Measurements from ENCODE around the gene METRN.

Gene METRN

GRCh38 chr16:761625-762513 lies 47.0 kb downstream of the METRN start:
- DNase-seq: no peak

- DNase-seq: no peak
These were observed 47.8 kb downstream of the METRN start for GRCh38 chr16:762595-763268.

GRCh38 chr16:763369-764183 lies 48.7 kb downstream of the METRN start:
- no peak for DNase-seq

GRCh38 chr16:764184-764750 lies 49.3 kb downstream of the METRN start:
- DNase-seq: no peak

- no peak for DNase-seq
These were observed 50.0 kb downstream of the METRN start for GRCh38 chr16:764848-765487.

GRCh38 chr16:765488-765865 lies 50.6 kb downstream of the METRN start:
- DNase-seq: no peak

- no peak for DNase-seq
These were observed 51.3 kb downstream of the METRN start for GRCh38 chr16:766008-766819.

GRCh38 chr16:766820-767640 lies 52.1 kb downstream of the METRN start:
- DNase-seq: no peak

- no peak for DNase-seq
These were observed 52.9 kb downstream of the METRN start for GRCh38 chr16:767743-768235.

GRCh38 chr16:768428-768827 lies 53.5 kb downstream of the METRN start:
- no peak for DNase-seq

Data from NCI-H510A (cell line).